DMS153 treated with DMSO at 0.1 percent for 48 hours (cell line): ENCODE results near the gene KCNJ3.

Source experiments
- DNase-seq: peaks from one replicate; lab custom pipeline; 2025; ENCODE audit not compliant: unreplicated experiment; lab: John Stamatoyannopoulos, UW

KCNJ3 gene

GRCh38 chr2:154698296-154698720 lies at the start of gene KCNJ3:
TSS of gene KCNJ3 (plus strand) at chr2:154698695. CDS start at chr2:154698776, 81 bp downstream.
- no peak for DNase-seq

GRCh38 chr2:154655499-154655898 lies 43.0 kb upstream of the KCNJ3 start:
- DNase-seq: no peak

- DNase-seq: no peak
These were observed 39.6 kb upstream of the KCNJ3 start for GRCh38 chr2:154658854-154659253.

GRCh38 chr2:154664248-154664647 lies 34.2 kb upstream of the KCNJ3 start:
- no peak for DNase-seq

GRCh38 chr2:154670083-154670482 lies 28.4 kb upstream of the KCNJ3 start:
- DNase-seq: no peak

- no peak for DNase-seq
These were observed 24.8 kb upstream of the KCNJ3 start for GRCh38 chr2:154673694-154674093.

GRCh38 chr2:154677401-154677800 lies 21.1 kb upstream of the KCNJ3 start:
- no peak for DNase-seq

- DNase-seq: no peak
These were observed 16.8 kb upstream of the KCNJ3 start for GRCh38 chr2:154681741-154682140.

- no peak for DNase-seq
These were observed 12.3 kb upstream of the KCNJ3 start for GRCh38 chr2:154686162-154686561.

- DNase-seq: no peak
These were observed 10.1 kb upstream of the KCNJ3 start for GRCh38 chr2:154688373-154688772.

GRCh38 chr2:154689158-154689557 lies 9.3 kb upstream of the KCNJ3 start:
- DNase-seq: no peak

- DNase-seq: no peak
These were observed 5.6 kb upstream of the KCNJ3 start for GRCh38 chr2:154692927-154693326.

- DNase-seq: no peak
These were observed 4.7 kb upstream of the KCNJ3 start for GRCh38 chr2:154693741-154694340.

- no peak for DNase-seq
These were observed 3.6 kb upstream of the KCNJ3 start for GRCh38 chr2:154694881-154695280.

- no peak for DNase-seq
These were observed 2.1 kb upstream of the KCNJ3 start for GRCh38 chr2:154696369-154696768.

- DNase-seq: no peak
These were observed 1.6 kb upstream of the KCNJ3 start for GRCh38 chr2:154696810-154697417.

GRCh38 chr2:154697418-154698252 lies 860 bp upstream of the KCNJ3 start:
- DNase-seq: no peak

GRCh38 chr2:154698721-154699574 lies 453 bp downstream of the KCNJ3 start:
- no peak for DNase-seq

- DNase-seq: no peak
These were observed 1.1 kb downstream of the KCNJ3 start for GRCh38 chr2:154699575-154699930.

GRCh38 chr2:154700136-154700535 lies 1.6 kb downstream of the KCNJ3 start:
- no peak for DNase-seq

- no peak for DNase-seq
These were observed 6.5 kb downstream of the KCNJ3 start for GRCh38 chr2:154704991-154705390.
